Left ventricle myocardium inferior (tissue), 1 donor: ENCODE data around the gene PTGES3. TPM values are rescaled to one million over a fixed set of nuclear protein-coding genes. Genes with fewer than 3 reads are reported as not detected.
"Not testable (repeated sequence)": the region's sequence is repeated elsewhere in the genome, so short reads cannot be mapped to it uniquely, and the experiment has no call there.

ENCODE experiments used
- DNase-seq: peaks from one replicate; pipeline ENCODE4 v3.0.0-alpha.2; 2020
- H3K27ac ChIP-seq: fragments of 200-600 bp; replicated peaks from 2 replicates; pipeline ENCODE4 v1.8.0; 2021
- H3K27me3 ChIP-seq: fragments of 200-600 bp; 2 replicates; pipeline ENCODE4 v1.8.0; 2021; ENCODE audit warnings: low read depth
- H3K36me3 ChIP-seq: fragments of 200-600 bp; 2 replicates; pipeline ENCODE4 v1.8.0; 2021
- H3K4me1 ChIP-seq: fragments of 200-600 bp; 2 replicates; pipeline ENCODE4 v1.8.0; 2021
- H3K4me3 ChIP-seq: fragments of 200-600 bp; 2 replicates; pipeline ENCODE4 v1.8.0; 2021; ENCODE audit warnings: mild to moderate bottlenecking, moderate library complexity
- H3K9me3 ChIP-seq: fragments of 200-600 bp; replicated peaks from 2 replicates; pipeline ENCODE4 v1.8.0; 2021
- intact Hi-C: fragments of 100-400 bp; cut with micrococcal nuclease; formaldehyde crosslinking; loops from one replicate; pipeline ENCODE4 v1.11.0; 2022
- total RNA-seq: library from RNA; stranded (reverse); fragmentation: NEBNext Ultra II Directional; extraction: Animal tissue kit (Norgen Biotek cat#: 25700); gene quantifications from one replicate; pipeline ENCODE4 v1.2.1, GENCODE V29; 2021
- TF ChIP-seq, protein P1 (sequence below): fragments of 200-600 bp; IDR thresholded peaks from 2 replicates; pipeline ENCODE4 v1.8.0; 2021; ENCODE audit warnings: antibody characterized with exemption, mild to moderate bottlenecking, borderline replicate concordance
- donor health status: DM: no; HTN: yes; CAD: no; lungs with severe emphysema.

The PTGES3 gene
- total RNA-seq, 1 donor from 2014 or later = 136 TPM

DNA sequence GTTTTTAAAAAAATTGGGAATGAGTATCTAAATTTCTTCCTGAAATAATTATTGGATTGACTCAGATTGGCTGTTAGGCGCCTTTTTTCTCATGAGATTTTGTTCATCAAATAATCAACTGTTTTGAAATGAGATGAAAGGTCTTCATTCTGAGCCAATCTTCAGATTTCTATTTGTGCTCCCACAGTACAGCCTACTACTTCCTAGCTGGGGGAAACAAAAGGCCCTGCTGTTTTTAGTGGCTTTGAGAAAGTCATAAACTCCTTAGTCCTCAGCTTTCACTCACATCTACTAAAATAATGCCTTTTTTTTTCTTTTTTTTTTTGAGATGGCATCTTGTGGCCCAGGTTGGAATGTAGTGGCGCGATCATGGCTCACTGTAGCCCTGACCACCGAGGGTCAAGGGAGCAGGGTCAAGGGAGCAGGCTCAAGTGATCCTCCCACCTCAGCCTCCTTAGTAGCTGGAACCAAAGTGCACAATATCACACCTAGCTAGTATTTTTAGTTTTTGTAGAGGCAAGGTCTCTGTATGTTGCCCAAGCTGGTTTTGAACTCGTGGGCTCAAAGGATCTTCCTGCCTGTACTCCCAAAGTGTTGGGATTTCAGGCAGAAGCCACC, 21.8 kb upstream of the PTGES3 start:
- H3K27ac ChIP-seq = no peak overlapping the region
- peaks cover 38% of the 10 kb centered on the region for H3K36me3 ChIP-seq
- H3K27me3 ChIP-seq = no peaks in the 10 kb centered on the region
- H3K9me3 ChIP-seq = no peaks in the 10 kb centered on the region
- DNase-seq = no peak
- no peak overlapping the region for H3K4me3 ChIP-seq
- TF ChIP-seq, protein P1, sequence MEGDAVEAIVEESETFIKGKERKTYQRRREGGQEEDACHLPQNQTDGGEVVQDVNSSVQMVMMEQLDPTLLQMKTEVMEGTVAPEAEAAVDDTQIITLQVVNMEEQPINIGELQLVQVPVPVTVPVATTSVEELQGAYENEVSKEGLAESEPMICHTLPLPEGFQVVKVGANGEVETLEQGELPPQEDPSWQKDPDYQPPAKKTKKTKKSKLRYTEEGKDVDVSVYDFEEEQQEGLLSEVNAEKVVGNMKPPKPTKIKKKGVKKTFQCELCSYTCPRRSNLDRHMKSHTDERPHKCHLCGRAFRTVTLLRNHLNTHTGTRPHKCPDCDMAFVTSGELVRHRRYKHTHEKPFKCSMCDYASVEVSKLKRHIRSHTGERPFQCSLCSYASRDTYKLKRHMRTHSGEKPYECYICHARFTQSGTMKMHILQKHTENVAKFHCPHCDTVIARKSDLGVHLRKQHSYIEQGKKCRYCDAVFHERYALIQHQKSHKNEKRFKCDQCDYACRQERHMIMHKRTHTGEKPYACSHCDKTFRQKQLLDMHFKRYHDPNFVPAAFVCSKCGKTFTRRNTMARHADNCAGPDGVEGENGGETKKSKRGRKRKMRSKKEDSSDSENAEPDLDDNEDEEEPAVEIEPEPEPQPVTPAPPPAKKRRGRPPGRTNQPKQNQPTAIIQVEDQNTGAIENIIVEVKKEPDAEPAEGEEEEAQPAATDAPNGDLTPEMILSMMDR = no peak
- intact Hi-C loops = no loop called here
- no peaks in the 10 kb centered on the region for H3K4me1 ChIP-seq

DNA sequence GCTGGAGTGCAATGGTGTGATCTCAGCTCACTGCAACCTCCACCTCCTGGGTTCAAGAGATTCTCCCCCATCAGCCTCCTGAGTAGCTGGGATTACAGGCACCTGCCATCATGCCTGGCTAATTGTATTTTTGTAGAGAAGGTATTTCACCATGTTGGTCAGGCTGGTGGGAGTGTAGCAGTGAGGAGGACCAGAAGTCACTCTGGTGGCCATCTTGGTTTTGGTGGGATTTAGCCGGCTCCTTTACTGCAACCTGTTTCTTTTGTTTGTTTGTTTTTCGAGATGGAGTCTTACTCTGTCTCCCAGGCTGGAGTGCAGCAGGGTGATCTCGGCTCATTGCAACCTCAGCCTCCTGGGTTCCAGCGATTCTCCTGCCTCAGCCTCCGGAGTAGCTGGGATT, 16.4 kb upstream of the PTGES3 start:
- DNase-seq, H3K27ac ChIP-seq, H3K9me3 ChIP-seq, H3K27me3 ChIP-seq, H3K36me3 ChIP-seq, intact Hi-C loops, H3K4me3 ChIP-seq, H3K4me1 ChIP-seq: not testable (repeated sequence)

DNA sequence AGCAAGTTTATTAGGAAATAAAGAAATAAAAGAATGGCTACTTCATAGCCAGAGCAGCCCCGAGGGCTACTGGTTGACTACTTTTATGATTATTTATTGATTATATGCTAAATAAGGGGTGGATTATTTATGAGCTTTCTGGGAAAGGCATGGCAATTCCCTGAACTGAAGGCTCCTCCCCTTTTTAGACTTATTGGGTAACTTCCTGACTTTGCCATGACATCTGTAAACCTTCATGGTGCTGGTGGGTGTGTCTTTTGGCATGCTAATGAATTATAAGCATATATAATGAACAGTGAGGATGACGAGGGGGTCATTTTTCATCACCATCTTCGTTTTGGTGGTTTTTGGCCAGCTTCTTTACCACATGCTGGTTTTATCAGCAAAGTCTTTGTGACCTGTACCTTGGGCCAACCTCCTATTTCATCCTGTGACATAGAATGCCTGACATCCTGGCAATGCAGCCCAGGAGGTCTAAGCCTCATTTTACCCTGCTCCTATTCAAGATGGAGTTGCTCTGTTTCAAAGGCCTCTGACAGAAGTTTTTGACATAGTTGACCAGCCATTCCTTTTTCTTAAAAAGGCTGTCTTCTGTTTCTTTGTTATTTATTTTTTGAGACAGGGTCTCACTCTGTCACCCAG, 11.1 kb upstream of the PTGES3 start:
- no peaks in the 10 kb centered on the region for H3K36me3 ChIP-seq
- no peak overlapping the region for H3K27ac ChIP-seq
- intact Hi-C loops = no loop called here
- H3K4me1 ChIP-seq = no peaks in the 10 kb centered on the region
- TF ChIP-seq, protein P1 = no peak
- H3K4me3 ChIP-seq = no peak overlapping the region
- H3K27me3 ChIP-seq = no peaks in the 10 kb centered on the region
- no peak for DNase-seq
- H3K9me3 ChIP-seq = no peaks in the 10 kb centered on the region

DNA sequence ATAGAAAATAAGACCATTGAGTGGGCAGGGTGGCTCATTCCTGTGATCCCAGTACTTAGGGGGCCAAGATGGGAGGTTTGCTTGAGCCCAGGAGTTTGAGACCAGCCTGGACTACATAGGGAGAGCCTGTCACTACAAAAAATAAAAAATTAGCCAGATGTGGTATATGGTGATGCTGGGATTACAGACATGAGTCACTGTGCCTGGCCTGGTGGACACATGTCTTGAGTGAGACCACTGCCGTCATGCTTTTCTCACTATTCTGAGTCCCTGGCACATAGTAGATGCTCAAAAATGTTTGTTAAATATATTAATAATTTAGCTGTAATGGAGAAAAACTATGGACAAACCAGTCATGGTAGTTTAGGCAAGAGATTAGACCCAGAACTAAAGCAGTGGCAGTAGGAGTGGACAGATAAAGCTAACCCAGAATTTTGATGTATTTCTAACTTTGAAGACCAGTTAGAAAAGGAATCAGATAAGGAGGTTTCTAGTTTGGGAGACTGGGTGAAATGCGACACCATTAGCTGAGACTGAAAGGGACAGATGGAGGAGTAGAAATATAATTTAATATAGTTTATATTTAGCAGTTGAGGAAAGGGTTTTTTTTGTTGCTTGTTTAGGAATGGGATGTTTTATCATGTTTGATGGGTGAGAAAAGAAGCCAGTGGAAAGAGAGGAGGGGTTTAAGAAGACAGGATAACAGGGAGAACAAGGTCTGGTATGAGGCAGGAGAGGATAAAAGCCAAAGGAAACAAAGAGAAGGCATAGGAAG, 7.4 kb upstream of the PTGES3 start:
- no peak overlapping the region for H3K27ac ChIP-seq
- TF ChIP-seq, protein P1 = no peak
- H3K4me3 ChIP-seq = no peak overlapping the region
- no peak for DNase-seq
- intact Hi-C loops = no loop called here
- no peaks in the 10 kb centered on the region for H3K27me3 ChIP-seq
- no peaks in the 10 kb centered on the region for H3K36me3 ChIP-seq
- H3K4me1 ChIP-seq = no peaks in the 10 kb centered on the region
- no peaks in the 10 kb centered on the region for H3K9me3 ChIP-seq

DNA sequence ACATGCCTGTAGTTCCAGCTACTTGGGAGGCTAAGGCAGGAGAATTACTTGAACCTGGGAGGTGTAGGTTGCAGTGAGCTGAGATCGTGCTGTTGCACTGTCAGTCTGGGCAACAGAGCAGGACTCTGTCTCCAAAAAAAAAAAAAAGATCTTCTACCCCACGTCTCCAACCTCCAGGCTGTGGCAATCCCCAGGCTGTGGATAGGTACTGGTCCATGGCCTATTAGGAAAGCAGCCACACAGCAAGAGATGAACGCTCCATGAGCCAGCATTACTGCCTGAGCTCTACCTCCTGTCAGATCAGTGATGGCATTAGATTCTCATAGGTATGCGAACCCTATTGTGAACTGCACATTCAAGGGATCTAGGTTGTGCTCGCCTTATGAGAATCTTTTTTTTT, 6.1 kb upstream of the PTGES3 start:
- intact Hi-C loops = no loop called here

More for the DNA sequence above, 6.1 kb upstream of the PTGES3 start:
- TF ChIP-seq, protein P1 = no peak
- no peak for DNase-seq
- H3K27ac ChIP-seq = no peak overlapping the region
- H3K4me3 ChIP-seq = no peak overlapping the region
- H3K4me1 ChIP-seq = peaks cover 5% of the 10 kb centered on the region
- H3K36me3 ChIP-seq = no peaks in the 10 kb centered on the region
- no peaks in the 10 kb centered on the region for H3K27me3 ChIP-seq
- H3K9me3 ChIP-seq = no peaks in the 10 kb centered on the region
